Kidney epithelial cell (primary cell): ENCODE measurements around the gene ERICH4. TPM values are rescaled to one million over a fixed set of nuclear protein-coding genes. Genes with fewer than 3 reads are reported as not detected.

ENCODE experiments used
- DNase-seq: peaks from one replicate; pipeline ENCODE4 v3.0.0-alpha.2; 2010; ENCODE audit warnings: low read depth
- H3K27me3 ChIP-seq: 2 replicates; pipeline ENCODE4 v1.6.0; 2011; ENCODE audit warnings: low read length; ENCODE audit not compliant: control insufficient read depth, insufficient read depth
- H3K36me3 ChIP-seq: 2 replicates; pipeline ENCODE4 v1.5.1; 2011; ENCODE audit warnings: low read length; ENCODE audit not compliant: control insufficient read depth, insufficient read depth
- H3K4me3 ChIP-seq: 2 replicates; pipeline ENCODE4 v1.5.1; 2011; ENCODE audit warnings: low read depth, mild to moderate bottlenecking, control low read depth, low read length
- CTCF ChIP-seq: IDR thresholded peaks from 2 replicates; pipeline ENCODE4 v1.5.1; 2011; ENCODE audit warnings: mild to moderate bottlenecking, moderate library complexity, low read length, control low read depth, inconsistent platforms; ENCODE audit not compliant: insufficient read depth, poor library complexity, severe bottlenecking
- total RNA-seq: library from RNA; depleted of rRNA; stranded (reverse); fragments of >200 nt; gene quantifications from 2 replicates; pipeline ENCODE4 v1.2.3, GENCODE V29; 2015

The ERICH4 gene
- total RNA-seq, 1 donor from 2014 or later, result not detected

- Histone ChIP-seq H3K36me3 (no peaks in the 10 kb centered on the region), H3K27me3 (no peaks in the 10 kb centered on the region), H3K4me3 (no peak overlapping the region)
- DNase-seq, result no peak
- TF ChIP-seq CTCF, result no peak
Observed at GRCh38 chr19:41411968-41412265, 31.0 kb upstream of the ERICH4 start.

- H3K4me3 ChIP-seq, result no peak overlapping the region
- no peaks in the 10 kb centered on the region for H3K36me3 ChIP-seq
- TF ChIP-seq CTCF, result no peak
- no peaks in the 10 kb centered on the region for H3K27me3 ChIP-seq
- no peak for DNase-seq
Observed at GRCh38 chr19:41412953-41413352, 30.0 kb upstream of the ERICH4 start.

GRCh38 chr19:41413947-41414346 is 29.0 kb upstream of the ERICH4 start:
- TF ChIP-seq CTCF, result no peak
- no peak for DNase-seq

GRCh38 chr19:41414461-41414860 is 28.5 kb upstream of the ERICH4 start:
- no peak for TF ChIP-seq CTCF
- Histone ChIP-seq H3K36me3 (peaks cover 1% of the 10 kb centered on the region), H3K27me3 (no peaks in the 10 kb centered on the region), H3K4me3 (no peak overlapping the region)
- DNase-seq, result no peak

More at GRCh38 chr19:41413947-41414346, 29.0 kb upstream of the ERICH4 start:
- H3K36me3 ChIP-seq, result peaks cover 1% of the 10 kb centered on the region
- no peaks in the 10 kb centered on the region for H3K27me3 ChIP-seq
- no peak overlapping the region for H3K4me3 ChIP-seq

GRCh38 chr19:41415154-41415571 is 27.8 kb upstream of the ERICH4 start:
- no peak for TF ChIP-seq CTCF
- no peak for DNase-seq
- Histone ChIP-seq H3K27me3 (no peaks in the 10 kb centered on the region), H3K36me3 (peaks cover 1% of the 10 kb centered on the region), H3K4me3 (no peak overlapping the region)

- DNase-seq, result no peak
- TF ChIP-seq CTCF, result no peak
- H3K27me3 ChIP-seq, result no peaks in the 10 kb centered on the region
- H3K36me3 ChIP-seq, result peaks cover 1% of the 10 kb centered on the region
- H3K4me3 ChIP-seq, result no peak overlapping the region
Observed at GRCh38 chr19:41416194-41416674, 26.7 kb upstream of the ERICH4 start.
